Measurements from ENCODE around the gene SLC41A3.

Gene SLC41A3

GRCh38 chr3:126119976-126120375 lies 36.1 kb upstream of the SLC41A3 start:
- no peak for DNase-seq (ENCODE audit: low read depth)

- no peak for DNase-seq (ENCODE audit: low read depth)
Measured at GRCh38 chr3:126119008-126119675, 35.2 kb upstream of the SLC41A3 start.

- DNase-seq (ENCODE audit: low read depth): no peak
Measured at GRCh38 chr3:126118591-126118990, 34.7 kb upstream of the SLC41A3 start.

GRCh38 chr3:126117786-126118185 lies 33.9 kb upstream of the SLC41A3 start:
- DNase-seq (ENCODE audit: low read depth): no peak

- no peak for DNase-seq (ENCODE audit: low read depth)
Measured at GRCh38 chr3:126117212-126117611, 33.3 kb upstream of the SLC41A3 start.

GRCh38 chr3:126116526-126116925 lies 32.6 kb upstream of the SLC41A3 start:
- no peak for DNase-seq (ENCODE audit: low read depth)

- no peak for DNase-seq (ENCODE audit: low read depth)
Measured at GRCh38 chr3:126114443-126115386, 30.8 kb upstream of the SLC41A3 start.

GRCh38 chr3:126113733-126114442 lies 30.0 kb upstream of the SLC41A3 start:
- no peak for DNase-seq (ENCODE audit: low read depth)

- no peak for DNase-seq (ENCODE audit: low read depth)
Measured at GRCh38 chr3:126113238-126113555, 29.3 kb upstream of the SLC41A3 start.

- DNase-seq (ENCODE audit: low read depth): no peak
Measured at GRCh38 chr3:126112531-126113237, 28.8 kb upstream of the SLC41A3 start.

GRCh38 chr3:126111566-126112475 lies 27.9 kb upstream of the SLC41A3 start:
- no peak for DNase-seq (ENCODE audit: low read depth)

- DNase-seq (ENCODE audit: low read depth): no peak
Measured at GRCh38 chr3:126111126-126111551, 27.2 kb upstream of the SLC41A3 start.

- no peak for DNase-seq (ENCODE audit: low read depth)
Measured at GRCh38 chr3:126110431-126111125, 26.7 kb upstream of the SLC41A3 start.

GRCh38 chr3:126109880-126110235 lies 25.9 kb upstream of the SLC41A3 start:
- no peak for DNase-seq (ENCODE audit: low read depth)

- no peak for DNase-seq (ENCODE audit: low read depth)
Measured at GRCh38 chr3:126109146-126109879, 25.4 kb upstream of the SLC41A3 start.

- DNase-seq (ENCODE audit: low read depth): no peak
Measured at GRCh38 chr3:126108676-126109050, 24.7 kb upstream of the SLC41A3 start.

- DNase-seq (ENCODE audit: low read depth): no peak
Measured at GRCh38 chr3:126107957-126108675, 24.2 kb upstream of the SLC41A3 start.

GRCh38 chr3:126107203-126107939 lies 23.4 kb upstream of the SLC41A3 start:
- DNase-seq (ENCODE audit: low read depth): no peak
